CD14-positive monocyte (primary cell): ENCODE data around the gene ELF1. TPM values are rescaled to one million over a fixed set of nuclear protein-coding genes. Genes with fewer than 3 reads are reported as not detected.

Source experiments
- DNase-seq, 3 donors: peaks; one replicate each; pipeline ENCODE4 v3.0.0-alpha.2; 2011 to 2022
- H2AFZ ChIP-seq: 2 replicates; pipeline ENCODE4 v1.6.0; 2012; ENCODE audit warnings: mild to moderate bottlenecking, low read depth, low read length, inconsistent platforms; ENCODE audit not compliant: insufficient read depth, poor library complexity, severe bottlenecking
- H3K27ac ChIP-seq, 2 donors: 1 replicate in 1 of 2; 2 replicates in 1 of 2; pipeline ENCODE4 v1.5.1; 2012 to 2013; ENCODE audit warnings: low read length in 2 of 2, control low read depth in 1 of 2, inconsistent platforms in 1 of 2, low read depth in 1 of 2, mild to moderate bottlenecking in 1 of 2
- H3K27me3 ChIP-seq, 2 donors: one replicate each; pipeline versions ENCODE4 v1.6.0 to v1.6.1; 2011 to 2013; ENCODE audit warnings: low read length in 2 of 2; ENCODE audit not compliant: control insufficient read depth in 2 of 2, insufficient read depth in 2 of 2
- H3K36me3 ChIP-seq, 2 donors: replicated peaks in 1 of 2; 1 replicate in 1 of 2; 2 replicates in 1 of 2; pipeline versions ENCODE4 v1.5.1 to v1.6.1; 2012 to 2013; ENCODE audit warnings: low read length in 2 of 2, control low read depth in 1 of 2, inconsistent platforms in 1 of 2, mild to moderate bottlenecking in 1 of 2; ENCODE audit not compliant: insufficient read depth in 2 of 2, control insufficient read depth in 1 of 2
- H3K4me1 ChIP-seq, 2 donors: 1 replicate in 1 of 2; 2 replicates in 1 of 2; pipeline versions ENCODE4 v1.5.1 to v1.6.1; 2012 to 2013; ENCODE audit warnings: low read length in 2 of 2, control low read depth in 1 of 2, inconsistent platforms in 1 of 2, mild to moderate bottlenecking in 1 of 2, moderate library complexity in 1 of 2; ENCODE audit not compliant: insufficient read depth in 2 of 2, control insufficient read depth in 1 of 2
- H3K4me2 ChIP-seq: replicated peaks from 2 replicates; pipeline ENCODE3; 2012; ENCODE audit warnings: low read length, moderate library complexity, mild to moderate bottlenecking; ENCODE audit not compliant: poor library complexity, severe bottlenecking; ENCODE audit errors: extremely low read depth
- H3K4me3 ChIP-seq, 3 experiments: fragments of 200-600 bp in 1 of 3; sonication (generic) in 1 of 3; replicated peaks in 1 of 3; 1 replicate in 2 of 3; 2 replicates in 1 of 3; pipeline ENCODE4 v1.5.1; 2011 to 2013; ENCODE audit warnings: low read length in 3 of 3, mild to moderate bottlenecking in 3 of 3, control low read depth in 2 of 3, low read depth in 2 of 3, inconsistent platforms in 1 of 3, moderate library complexity in 1 of 3
- H3K79me2 ChIP-seq: 2 replicates; pipeline ENCODE4 v1.6.0; 2012; ENCODE audit warnings: mild to moderate bottlenecking, control low read depth, inconsistent platforms, low read length, moderate library complexity; ENCODE audit not compliant: insufficient read depth
- H3K9ac ChIP-seq: 2 replicates; pipeline ENCODE4 v1.6.0; 2017; ENCODE audit warnings: low read length, mild to moderate bottlenecking; ENCODE audit not compliant: insufficient read depth, poor library complexity, severe bottlenecking
- H3K9me3 ChIP-seq, 2 donors: replicated peaks in 1 of 2; 1 replicate in 1 of 2; 2 replicates in 1 of 2; pipeline versions ENCODE4 v1.5.1 to v1.6.1; 2012 to 2013; ENCODE audit warnings: low read length in 2 of 2, control low read depth in 1 of 2; ENCODE audit not compliant: control insufficient read depth in 1 of 2, insufficient read depth in 1 of 2
- H4K20me1 ChIP-seq: 2 replicates; pipeline ENCODE4 v1.6.0; 2012; ENCODE audit warnings: mild to moderate bottlenecking, low read length, control low read depth, moderate library complexity; ENCODE audit not compliant: insufficient read depth
- H3K27ac Mint-ChIP-seq, 7 donors: one replicate each; pipeline ENCODE4 v1.8.0; 2020; ENCODE audit warnings: mild to moderate bottlenecking in 7 of 7, mixed read lengths in 7 of 7, moderate library complexity in 6 of 7, inconsistent platforms in 2 of 7
- H3K27me3 Mint-ChIP-seq, 3 donors: one replicate each; pipeline ENCODE4 v1.8.0; 2021 to 2022; ENCODE audit warnings: low read depth in 3 of 3, mild to moderate bottlenecking in 3 of 3, mixed read lengths in 3 of 3, moderate library complexity in 3 of 3, inconsistent platforms in 1 of 3
- H3K36me3 Mint-ChIP-seq, 2 donors: one replicate each; pipeline ENCODE4 v1.8.0; 2020; ENCODE audit warnings: mixed read lengths in 2 of 2, inconsistent platforms in 1 of 2, mild to moderate bottlenecking in 1 of 2
- H3K4me1 Mint-ChIP-seq: one replicate; pipeline ENCODE4 v1.8.0; 2020; ENCODE audit warnings: mild to moderate bottlenecking, mixed read lengths
- H3K4me3 Mint-ChIP-seq, 2 donors: one replicate each; pipeline ENCODE4 v1.8.0; 2020; ENCODE audit warnings: mild to moderate bottlenecking in 2 of 2, mixed read lengths in 2 of 2, moderate library complexity in 1 of 2
- H3K9me3 Mint-ChIP-seq, 7 donors: one replicate each; pipeline ENCODE4 v1.8.0; 2020 to 2022; ENCODE audit warnings: mixed read lengths in 7 of 7, mild to moderate bottlenecking in 6 of 7, moderate library complexity in 6 of 7, inconsistent platforms in 2 of 7
- WGBS: methylation state at CpG from one replicate; pipeline ENCODE4 v1.1.5; 2013; ENCODE audit warnings: missing lambda C conversion rate; ENCODE audit not compliant: insufficient coverage; 5-methylcytosine and 5-hydroxymethylcytosine counted together
- intact Hi-C, 2 donors: fragments of 100-400 bp; cut with micrococcal nuclease; formaldehyde crosslinking; loops; one replicate each; pipeline versions ENCODE4 v1.15.0 to v1.15.1; 2023
- polyA plus RNA-seq, 3 donors: library from polyadenylated mRNA; depleted of rRNA in 1 of 3; unstranded in 2 of 3; stranded (reverse) in 1 of 3; fragments of 300-500 nt in 2 of 3; fragments of >200 nt in 1 of 3; fragmentation: Illumina TruSeq in 2 of 3; gene quantifications; 1 replicate in 2 of 3; 2 replicates in 1 of 3; pipeline ENCODE4 v1.2.3, GENCODE V29; 2012 to 2021
- TF ChIP-seq, protein P1 (sequence below): fragments of 200-600 bp; IDR thresholded peaks from one replicate; pipeline ENCODE4 v1.8.0; 2022; ENCODE audit warnings: antibody characterized with exemption, mild to moderate bottlenecking

The ELF1 gene
- polyA plus RNA-seq, 3 donors: 63.1 to 83.3 (median 83.3) TPM

DNA sequence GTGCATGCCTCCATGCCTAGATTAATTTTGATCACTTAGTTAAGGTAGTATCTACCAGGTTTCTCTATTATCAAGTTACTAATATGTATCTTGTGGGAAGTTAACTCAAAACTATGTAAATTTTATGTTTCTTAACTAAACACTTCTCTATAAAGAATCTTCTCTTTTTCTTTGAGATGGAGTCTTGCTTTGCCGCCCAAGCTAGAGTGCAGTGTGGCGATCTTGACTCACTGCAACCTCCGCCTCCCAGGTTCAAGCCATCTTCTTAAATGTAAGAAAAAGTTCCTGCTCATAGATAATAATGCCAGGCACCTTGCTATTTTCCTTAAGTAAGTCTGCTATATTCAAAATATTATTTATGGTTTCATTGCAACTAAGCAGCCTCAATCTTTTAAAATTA, 58.4 kb downstream of the ELF1 start:
- H3K27me3 Mint-ChIP-seq: no peaks in the 10 kb centered on the region
- peak overlapping the region; percentile 85 for H3K4me2 ChIP-seq

DNA sequence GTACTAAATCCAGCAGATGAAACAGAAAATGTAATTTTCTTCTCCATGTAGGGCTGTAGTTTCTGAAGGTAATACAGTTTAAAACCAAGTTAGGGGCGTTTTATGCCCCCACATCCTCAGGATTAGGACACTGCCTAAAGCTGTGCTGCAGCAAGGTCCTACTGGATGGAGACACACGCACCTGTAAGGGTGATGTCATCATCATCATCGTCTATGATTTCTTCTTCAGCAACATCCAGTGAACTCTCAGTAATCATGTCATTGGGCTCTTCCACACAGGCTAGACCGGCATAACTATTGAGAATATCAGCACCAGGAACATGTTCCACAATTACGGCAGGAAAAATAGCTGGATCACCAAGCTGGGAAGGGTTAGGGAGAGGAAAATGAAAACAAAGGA, 60.5 kb downstream of the ELF1 start:
- H2AFZ ChIP-seq: no peak overlapping the region
- Mint-ChIP-seq H3K9me3 (peaks cover 0 to 2% (median 0%) of the 10 kb centered on the region in 7 donors), H3K4me3 (no peak overlapping the region), H3K4me1 (peaks cover 47% of the 10 kb centered on the region), H3K27me3 (no peaks in the 10 kb centered on the region), H3K27ac (peak overlapping the region in 4 of 7 donors; percentile 41 to 66 (median 49)), H3K36me3 (peaks cover 41 to 49% of the 10 kb centered on the region in 2 donors)
- peaks cover 73% of the 10 kb centered on the region for H4K20me1 ChIP-seq
- H3K4me1 ChIP-seq: peaks cover 38 to 44% of the 10 kb centered on the region in 2 donors
- H3K79me2 ChIP-seq: peaks cover 73% of the 10 kb centered on the region
- no peaks in the 10 kb centered on the region for H3K9me3 ChIP-seq
- no peaks in the 10 kb centered on the region for H3K27me3 ChIP-seq
- no peak overlapping the region for H3K27ac ChIP-seq
- no peak for DNase-seq
- no peak overlapping the region for H3K4me2 ChIP-seq
- TF ChIP-seq, protein P1, sequence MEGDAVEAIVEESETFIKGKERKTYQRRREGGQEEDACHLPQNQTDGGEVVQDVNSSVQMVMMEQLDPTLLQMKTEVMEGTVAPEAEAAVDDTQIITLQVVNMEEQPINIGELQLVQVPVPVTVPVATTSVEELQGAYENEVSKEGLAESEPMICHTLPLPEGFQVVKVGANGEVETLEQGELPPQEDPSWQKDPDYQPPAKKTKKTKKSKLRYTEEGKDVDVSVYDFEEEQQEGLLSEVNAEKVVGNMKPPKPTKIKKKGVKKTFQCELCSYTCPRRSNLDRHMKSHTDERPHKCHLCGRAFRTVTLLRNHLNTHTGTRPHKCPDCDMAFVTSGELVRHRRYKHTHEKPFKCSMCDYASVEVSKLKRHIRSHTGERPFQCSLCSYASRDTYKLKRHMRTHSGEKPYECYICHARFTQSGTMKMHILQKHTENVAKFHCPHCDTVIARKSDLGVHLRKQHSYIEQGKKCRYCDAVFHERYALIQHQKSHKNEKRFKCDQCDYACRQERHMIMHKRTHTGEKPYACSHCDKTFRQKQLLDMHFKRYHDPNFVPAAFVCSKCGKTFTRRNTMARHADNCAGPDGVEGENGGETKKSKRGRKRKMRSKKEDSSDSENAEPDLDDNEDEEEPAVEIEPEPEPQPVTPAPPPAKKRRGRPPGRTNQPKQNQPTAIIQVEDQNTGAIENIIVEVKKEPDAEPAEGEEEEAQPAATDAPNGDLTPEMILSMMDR: no peak
- peaks cover 22 to 26% of the 10 kb centered on the region in 2 donors for H3K36me3 ChIP-seq
- WGBS: 100% methylated on average over 3 of the region's 5 CpGs
- H3K9ac ChIP-seq: no peak overlapping the region
- intact Hi-C loops: no loop called here
- no peak overlapping the region for H3K4me3 ChIP-seq

More for the DNA sequence above, 58.4 kb downstream of the ELF1 start:
- Histone ChIP-seq H3K36me3 (peaks cover 19% of the 10 kb centered on the region in 2 donors), H2AFZ (no peak overlapping the region), H3K27me3 (no peaks in the 10 kb centered on the region), H3K79me2 (peaks cover 86% of the 10 kb centered on the region), H3K27ac (peak overlapping the region; percentile 71 to 88), H3K9me3 (no peaks in the 10 kb centered on the region), H3K4me1 (peaks cover 59 to 64% of the 10 kb centered on the region in 2 donors), H3K4me3 (peak overlapping the region; percentile 26 to 72 (median 50)), H3K9ac (peak overlapping the region; percentile 48), H4K20me1 (peaks cover 85% of the 10 kb centered on the region)
- H3K4me1 Mint-ChIP-seq: peaks cover 66% of the 10 kb centered on the region
- H3K27ac Mint-ChIP-seq: peak overlapping the region; percentile 84 to 96 (median 94)
- H3K4me3 Mint-ChIP-seq: peak overlapping the region; percentile 76 to 84
- WGBS: no CpG with 5 or more reads among the region's 3 CpGs
- TF ChIP-seq, protein P1: no peak
- peak; percentile 33 to 43 (median 40) for DNase-seq
- peaks cover 0 to 2% (median 0%) of the 10 kb centered on the region in 7 donors for H3K9me3 Mint-ChIP-seq
- intact Hi-C loops: no loop called here
- peaks cover 44 to 49% of the 10 kb centered on the region in 2 donors for H3K36me3 Mint-ChIP-seq
